Tibial nerve (tissue), 4 donors: ENCODE data around the gene FLCN. TPM values are rescaled to one million over a fixed set of nuclear protein-coding genes. Genes with fewer than 3 reads are reported as not detected.
"Not testable (repeated sequence)": the region's sequence is repeated elsewhere in the genome, so short reads cannot be mapped to it uniquely, and the experiment has no call there.

Experiments
- DNase-seq, 2 donors: peaks; one replicate each; pipeline ENCODE4 v3.0.0-alpha.2; 2019; ENCODE audit warnings: low spot score in 2 of 2
- H3K27ac ChIP-seq, 4 donors: fragments of 200-600 bp; sonication (generic) in 3 of 4; one replicate each; pipeline ENCODE4 v1.5.1; 2017 to 2019; ENCODE audit warnings: mild to moderate bottlenecking in 1 of 4
- H3K27me3 ChIP-seq, 2 donors: fragments of 200-600 bp; sonication (generic) in 1 of 2; one replicate each; pipeline versions ENCODE4 v1.5.1 to v1.6.0; 2017 to 2019
- H3K36me3 ChIP-seq, 3 donors: fragments of 200-600 bp; sonication (generic); one replicate each; pipeline ENCODE4 v1.5.1; 2018 to 2019
- H3K4me1 ChIP-seq, 4 donors: fragments of 200-600 bp; sonication (generic) in 3 of 4; one replicate each; pipeline ENCODE4 v1.5.1; 2017 to 2019
- H3K4me3 ChIP-seq, 4 donors: fragments of 200-600 bp; sonication (generic) in 3 of 4; one replicate each; pipeline ENCODE4 v1.5.1; 2017 to 2019; ENCODE audit warnings: mild to moderate bottlenecking in 1 of 4, moderate library complexity in 1 of 4
- H3K9me3 ChIP-seq, 4 donors: fragments of 200-600 bp; sonication (generic) in 3 of 4; one replicate each; pipeline ENCODE4 v1.5.1; 2017 to 2019
- CTCF ChIP-seq, 5 experiments: fragments of 200-600 bp in 3 of 5; fragments of 450-650 bp in 2 of 5; sonication (generic) in 3 of 5; IDR thresholded peaks; one replicate each; pipeline ENCODE4 v1.5.1; 2016 to 2019; ENCODE audit warnings: antibody characterized with exemption in 5 of 5, mild to moderate bottlenecking in 3 of 5, moderate library complexity in 2 of 5
- EP300 ChIP-seq, 2 donors: sonication (generic); formaldehyde crosslinking; IDR thresholded peaks; one replicate each; pipeline ENCODE4 v1.6.1; 2017; ENCODE audit warnings: antibody characterized with exemption in 2 of 2, mild to moderate bottlenecking in 1 of 2
- POLR2A ChIP-seq, 2 donors: fragments of 450-650 bp; IDR thresholded peaks; one replicate each; pipeline ENCODE4 v1.6.1; 2017; ENCODE audit warnings: antibody characterized with exemption in 2 of 2, mild to moderate bottlenecking in 2 of 2, moderate library complexity in 2 of 2
- WGBS, 2 donors: methylation state at CpG; one replicate each; pipeline ENCODE4 v1.1.5; 2018; 5-methylcytosine and 5-hydroxymethylcytosine counted together
- total RNA-seq, 4 donors: library from RNA; depleted of rRNA; stranded (reverse); fragments of >200 nt; gene quantifications; one replicate each; pipeline ENCODE4 v1.1.0, GENCODE V29; 2016

Gene FLCN
- total RNA-seq, 4 donors from 2014 or later, result 71.5 to 85.9 (median 76.6) TPM

DNA sequence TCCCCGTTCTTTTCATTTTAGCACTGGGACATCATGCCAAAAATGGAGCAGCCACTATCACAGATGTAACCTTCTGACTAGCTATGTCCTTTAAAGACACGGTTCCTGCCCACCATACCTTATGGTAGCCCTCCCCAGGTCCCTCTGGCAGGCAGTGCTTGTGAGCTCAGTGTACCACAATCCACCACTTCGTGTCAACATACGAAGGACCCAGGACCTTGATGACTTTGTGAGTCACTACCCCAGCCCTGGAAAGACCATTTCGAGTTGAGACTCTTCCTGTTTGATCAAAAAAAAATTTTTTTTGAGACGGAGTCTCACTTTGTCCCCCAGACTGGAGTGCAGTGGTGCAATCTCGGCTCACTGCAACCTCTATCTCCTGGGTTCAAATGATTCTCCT lies 21.0 kb upstream of the FLCN start:
- H3K9me3 ChIP-seq, result no peaks in the 10 kb centered on the region
- no peak overlapping the region for H3K4me3 ChIP-seq
- H3K4me1 ChIP-seq, result no peaks in the 10 kb centered on the region
- no peak overlapping the region for H3K27ac ChIP-seq
- TF ChIP-seq POLR2A (IDR thresholded peaks at IDR 0.05) (no peak), EP300 (IDR thresholded peaks at IDR 0.05) (no peak), CTCF (IDR thresholded peaks at IDR 0.05) (no peak)
- no peak for DNase-seq
- H3K27me3 ChIP-seq, result no peaks in the 10 kb centered on the region
- WGBS, 2 donors, result 87 to 91% methylated on average over 7 of the region's 7 CpGs
- peaks cover 5 to 100% (median 25%) of the 10 kb centered on the region in 3 donors for H3K36me3 ChIP-seq

- DNase-seq, result no peak
- TF ChIP-seq CTCF (IDR thresholded peaks at IDR 0.05), result no peak
- TF ChIP-seq POLR2A (IDR thresholded peaks at IDR 0.05), result no peak
- TF ChIP-seq EP300 (IDR thresholded peaks at IDR 0.05), result no peak
- Histone ChIP-seq H3K4me1 (no peaks in the 10 kb centered on the region), H3K27ac (no peak overlapping the region), H3K27me3 (no peaks in the 10 kb centered on the region), H3K36me3 (peaks cover 5 to 100% (median 19%) of the 10 kb centered on the region in 3 donors), H3K4me3 (no peak overlapping the region), H3K9me3 (no peaks in the 10 kb centered on the region)
- WGBS, 2 donors, result 67 to 74% methylated on average over 1 of the region's 1 CpG
These were observed 19.3 kb upstream of the FLCN start for GRCh38 chr17:17256316-17256715.

DNA sequence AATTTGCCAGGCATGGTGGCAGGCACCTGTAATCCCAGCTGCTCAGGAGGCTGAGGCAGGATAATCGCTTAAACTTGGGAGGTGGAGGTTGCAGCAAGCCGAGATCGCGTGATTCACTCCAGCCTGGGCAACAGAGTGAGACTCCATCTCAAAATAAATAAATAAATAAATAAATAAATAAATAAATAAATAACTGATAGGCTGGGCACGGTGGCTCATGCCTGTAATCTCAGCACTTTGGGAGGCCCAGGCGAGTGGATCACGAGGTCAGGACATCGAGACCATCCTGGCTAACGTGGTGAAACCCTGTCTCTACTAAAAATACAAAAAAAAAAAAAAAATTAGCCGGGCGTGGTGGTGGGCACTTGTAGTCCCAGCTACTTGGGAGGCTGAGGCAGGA lies 18.7 kb upstream of the FLCN start:
- H3K36me3 ChIP-seq, result peaks cover 5 to 100% (median 19%) of the 10 kb centered on the region in 3 donors
- not testable (repeated sequence) for H3K9me3 ChIP-seq, H3K4me1 ChIP-seq, H3K27me3 ChIP-seq, DNase-seq, H3K27ac ChIP-seq, H3K4me3 ChIP-seq
- 85 to 92% methylated on average over 11 of the region's 11 CpGs for WGBS, 2 donors

GRCh38 chr17:17254036-17254435 lies 17.1 kb upstream of the FLCN start:
- Histone ChIP-seq H3K27me3 (no peaks in the 10 kb centered on the region), H3K9me3 (no peaks in the 10 kb centered on the region), H3K4me1 (no peaks in the 10 kb centered on the region), H3K36me3 (peaks cover 0 to 100% (median 11%) of the 10 kb centered on the region in 3 donors), H3K27ac (no peak overlapping the region), H3K4me3 (no peak overlapping the region)
- WGBS, 2 donors, result 84 to 85% methylated on average over 3 of the region's 3 CpGs
- DNase-seq, result no peak
- TF ChIP-seq CTCF (IDR thresholded peaks at IDR 0.05) (no peak), EP300 (IDR thresholded peaks at IDR 0.05) (no peak), POLR2A (IDR thresholded peaks at IDR 0.05) (no peak)

DNA sequence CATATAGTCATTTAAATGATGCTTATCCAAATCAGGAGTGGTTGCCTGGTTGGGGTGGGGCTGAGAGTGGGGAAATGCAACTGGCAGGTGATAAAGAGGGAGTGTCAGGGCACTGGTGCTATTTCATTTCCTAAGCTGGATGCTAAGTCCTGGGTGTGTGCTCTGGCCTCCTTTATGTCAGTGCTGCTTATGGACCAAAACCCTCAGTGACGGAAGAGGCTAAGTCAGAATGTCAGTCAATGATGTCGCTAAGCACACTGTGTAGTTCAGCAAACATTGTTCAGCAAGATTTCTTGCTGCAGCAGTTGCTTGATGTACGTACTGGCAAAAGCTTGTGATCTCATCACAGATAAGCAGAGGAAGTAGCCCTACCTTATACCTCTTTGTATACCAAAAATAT lies 16.4 kb upstream of the FLCN start:
- no peak for DNase-seq
- Histone ChIP-seq H3K36me3 (peaks cover 2 to 100% (median 8%) of the 10 kb centered on the region in 3 donors), H3K27me3 (no peaks in the 10 kb centered on the region), H3K9me3 (no peaks in the 10 kb centered on the region), H3K4me1 (no peaks in the 10 kb centered on the region), H3K27ac (no peak overlapping the region), H3K4me3 (no peak overlapping the region)
- no peak for TF ChIP-seq EP300 (IDR thresholded peaks at IDR 0.05)
- no peak for TF ChIP-seq CTCF (IDR thresholded peaks at IDR 0.05)
- no peak for TF ChIP-seq POLR2A (IDR thresholded peaks at IDR 0.05)
- 93 to 99% methylated on average over 3 of the region's 3 CpGs for WGBS, 2 donors

- 69 to 73% methylated on average over 9 of the region's 9 CpGs for WGBS, 2 donors
- H3K27ac ChIP-seq, result no peak overlapping the region
- H3K4me3 ChIP-seq, result no peak overlapping the region
- no peaks in the 10 kb centered on the region for H3K4me1 ChIP-seq
- DNase-seq, result no peak
- H3K36me3 ChIP-seq, result peaks cover 4 to 100% (median 17%) of the 10 kb centered on the region in 3 donors
- no peak for TF ChIP-seq CTCF (IDR thresholded peaks at IDR 0.05)
- no peak for TF ChIP-seq POLR2A (IDR thresholded peaks at IDR 0.05)
- TF ChIP-seq EP300 (IDR thresholded peaks at IDR 0.05), result no peak
- H3K9me3 ChIP-seq, result no peaks in the 10 kb centered on the region
- H3K27me3 ChIP-seq, result no peaks in the 10 kb centered on the region
These were observed 15.2 kb upstream of the FLCN start for GRCh38 chr17:17252149-17252661.
